HG02943 (cell line): Measurements from ENCODE around the gene NQO2.
"Not testable (repeated sequence)": the region's sequence is repeated elsewhere in the genome, so short reads cannot be mapped to it uniquely, and the experiment has no call there.

Experiments used
- ATAC-seq: cut with Tn5 transposase; IDR thresholded peaks from one replicate; pipeline ENCODE4 v1.9.1; 2021; ENCODE audit warnings: mild to moderate bottlenecking, low read depth, moderate library complexity; ENCODE audit not compliant: unreplicated experiment

Gene NQO2

DNA sequence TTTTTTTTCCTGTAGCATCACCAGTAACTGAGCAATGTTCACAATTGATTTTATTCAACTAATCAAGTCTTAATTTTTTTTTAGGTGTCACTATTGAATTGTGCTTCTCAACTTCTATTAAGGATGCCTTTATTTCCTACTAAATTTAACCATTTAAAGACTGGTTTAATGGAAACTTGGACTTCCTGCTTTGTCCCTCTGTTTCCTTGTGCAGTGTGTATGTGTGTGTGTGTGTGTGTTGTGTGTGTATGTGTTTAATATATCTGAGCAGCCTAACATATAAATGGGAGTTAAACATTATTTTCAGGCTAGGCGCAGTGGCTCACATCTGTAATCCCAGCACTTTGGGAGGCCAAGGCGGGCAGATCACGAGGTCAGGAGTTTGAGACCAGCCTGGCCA is 30.1 kb upstream of the NQO2 start:
- no peak for ATAC-seq

DNA sequence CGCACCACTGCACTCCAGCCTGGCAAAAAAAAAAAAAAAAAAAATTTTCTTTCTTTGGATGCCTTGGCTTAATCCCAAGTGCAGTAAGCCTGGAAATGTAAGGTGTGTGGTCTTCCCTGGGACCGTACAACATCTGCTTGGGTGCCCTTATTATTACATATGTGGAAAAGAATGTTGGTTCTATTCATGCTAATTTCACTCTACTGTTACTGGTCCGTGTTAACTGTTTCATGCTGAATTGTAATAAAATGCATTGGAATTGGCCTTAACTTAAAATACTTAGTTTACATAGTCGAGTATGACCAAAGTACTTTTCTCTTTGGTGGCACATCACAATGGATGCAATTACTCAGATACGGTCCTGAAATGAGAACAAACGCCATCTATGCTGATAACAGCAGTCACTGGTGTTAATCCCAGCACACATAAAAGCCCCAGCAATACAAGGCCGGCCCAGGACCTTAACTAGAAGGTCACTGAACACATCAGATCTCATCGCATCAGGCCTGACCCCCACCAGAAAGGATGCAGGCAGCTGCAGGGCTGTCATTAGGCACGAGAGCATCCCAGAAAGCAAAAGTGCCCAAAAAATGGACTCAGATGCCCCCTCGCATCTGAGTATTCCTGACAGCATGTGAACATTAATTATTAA is 29.5 kb upstream of the NQO2 start:
- ATAC-seq, result no peak

DNA sequence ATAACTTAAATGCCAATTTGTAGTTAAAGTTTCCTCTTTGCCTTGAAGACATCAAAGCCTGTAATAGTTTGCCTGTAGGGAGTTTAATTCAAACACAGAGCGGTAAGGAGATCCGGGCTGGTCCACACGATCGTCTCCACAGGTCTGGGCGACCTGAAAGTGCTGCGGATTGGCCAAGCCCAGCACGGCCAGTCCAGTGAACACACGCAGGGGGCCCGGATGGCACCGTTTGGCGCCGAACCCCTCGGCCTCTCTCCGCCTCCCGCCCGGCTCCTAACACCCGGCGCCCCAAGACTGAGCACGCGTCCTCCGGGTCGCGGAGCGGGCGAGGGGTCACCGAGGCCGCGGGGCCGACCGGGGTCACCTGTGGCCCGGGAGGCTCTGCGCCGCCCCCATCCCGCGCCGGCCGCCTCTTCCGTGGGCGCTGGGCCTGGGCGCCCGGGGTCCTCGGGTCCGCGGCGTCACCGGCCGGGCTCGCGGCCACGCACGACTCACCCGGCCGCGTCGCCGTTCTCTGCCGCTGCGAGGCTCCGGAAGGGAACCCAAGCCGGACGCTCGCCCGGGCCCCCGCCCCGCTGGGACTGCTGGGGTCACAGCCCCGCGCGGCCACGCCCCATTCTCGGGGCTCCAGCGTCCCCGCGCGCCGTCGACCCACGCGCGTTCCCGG is 28.8 kb upstream of the NQO2 start:
- no peak for ATAC-seq

DNA sequence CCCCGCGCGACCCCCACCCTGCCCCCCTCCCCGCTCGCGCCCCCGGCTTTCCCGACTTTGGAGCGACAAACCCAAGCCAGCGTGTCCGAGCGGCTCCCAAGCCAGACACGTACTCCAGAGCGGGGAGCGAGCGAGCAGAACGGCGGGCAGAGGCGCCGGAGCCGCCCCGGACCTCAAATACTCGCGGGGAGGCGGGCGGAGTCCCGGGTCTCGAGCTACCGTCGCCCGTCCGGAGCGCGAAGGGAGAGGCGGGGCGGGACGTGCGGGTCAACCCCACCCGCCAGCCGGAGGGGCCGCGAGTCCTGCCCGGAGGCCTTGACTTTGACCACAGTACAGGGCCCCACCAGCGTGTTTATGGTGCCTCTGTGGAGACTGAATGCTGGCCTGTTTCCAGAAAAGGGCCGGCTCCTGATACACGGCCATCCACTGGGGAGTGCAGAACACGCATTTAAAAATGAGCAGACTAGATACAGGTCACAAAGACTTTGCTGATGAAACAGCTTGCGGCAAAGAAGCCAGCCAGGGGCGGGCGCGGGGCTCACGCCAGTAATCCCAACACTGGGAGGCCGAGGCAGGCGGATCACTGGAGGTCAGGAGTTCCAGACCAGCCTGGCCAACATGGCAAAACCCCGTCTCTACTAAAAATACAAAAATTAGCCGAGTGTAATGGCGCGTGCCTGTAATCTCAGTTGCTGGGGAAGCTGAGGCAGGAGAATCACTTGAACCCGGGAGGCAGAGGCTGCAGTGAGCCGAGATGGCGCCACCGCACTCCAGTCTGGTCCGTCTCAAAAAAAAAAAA is 28.1 kb upstream of the NQO2 start, which contains the start of gene SERPINB6:
SERPINB6 (minus strand) TSS at position 148 of the 799 bp plus-strand sequence. CDS start 12,235 bp downstream, outside the sequence.
- no peak for ATAC-seq

DNA sequence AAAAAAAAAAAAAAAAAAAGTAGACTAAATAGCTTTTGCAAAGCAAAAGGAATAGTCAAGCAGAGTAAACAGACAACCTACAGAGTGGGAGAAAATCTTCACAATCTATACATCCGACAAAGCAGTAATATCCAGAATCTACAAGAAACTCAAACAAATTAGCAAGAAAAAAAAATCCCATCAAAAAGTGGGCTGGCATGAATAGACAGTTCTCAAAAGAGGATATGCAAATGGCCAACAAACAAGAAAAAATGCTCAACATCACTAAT is 27.5 kb upstream of the NQO2 start:
- ATAC-seq, result not testable (repeated sequence)

DNA sequence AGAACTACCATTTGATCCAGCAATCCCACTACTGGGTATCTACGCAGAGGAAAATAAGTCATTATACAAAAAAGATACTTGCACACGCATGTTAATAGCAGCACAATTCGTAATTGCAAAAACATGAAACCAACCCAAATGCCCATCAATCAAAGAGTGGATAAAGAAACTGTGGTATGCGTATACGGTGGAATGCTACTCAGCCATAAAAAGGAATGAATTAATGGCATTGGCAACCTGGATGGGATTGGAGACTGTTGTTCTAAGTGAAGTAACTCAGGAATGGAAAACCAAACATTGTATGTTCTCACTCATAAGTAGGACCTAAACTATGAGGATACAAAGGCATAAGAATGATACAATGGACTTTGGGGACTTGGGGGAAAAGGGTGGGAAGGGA is 27.0 kb upstream of the NQO2 start:
- ATAC-seq, result not testable (repeated sequence)

DNA sequence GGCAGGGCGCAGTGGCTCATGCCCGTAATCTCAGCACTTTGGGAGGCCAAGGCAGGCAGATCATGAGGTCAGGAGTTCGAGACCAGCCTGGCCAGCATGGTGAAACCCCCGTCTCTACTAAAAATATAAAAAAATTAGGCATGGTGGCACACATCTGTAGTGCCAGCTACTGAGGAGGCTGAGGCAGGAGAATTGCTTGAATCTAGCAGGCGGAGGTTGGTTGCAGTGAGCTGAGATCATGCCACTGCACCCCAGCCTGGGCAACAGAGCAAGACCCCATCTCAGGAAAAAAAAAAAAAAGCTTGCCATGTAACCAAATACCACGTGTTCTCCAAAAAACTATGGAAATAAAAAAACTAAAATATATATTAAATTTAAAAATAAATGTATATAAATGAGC is 26.5 kb upstream of the NQO2 start:
- ATAC-seq, result not testable (repeated sequence)

DNA sequence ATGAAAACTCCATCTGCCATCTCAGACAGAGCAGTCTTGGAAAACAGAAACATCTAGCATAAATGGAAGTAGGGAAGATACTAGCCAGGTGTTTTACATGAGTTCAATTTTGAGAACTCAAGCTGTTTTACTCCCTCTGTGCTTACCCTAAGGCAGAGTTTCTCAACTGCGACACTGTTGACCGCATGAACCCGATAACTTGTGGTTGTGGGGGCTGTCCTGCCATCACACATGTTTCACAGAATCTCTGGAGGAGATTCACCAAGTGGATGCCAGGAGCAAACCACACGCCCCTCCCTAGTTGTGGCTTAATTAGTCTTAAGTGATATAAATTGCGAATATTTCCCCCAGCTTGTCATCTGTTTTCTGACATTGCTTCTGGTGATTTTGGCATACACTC is 26.0 kb upstream of the NQO2 start:
- ATAC-seq, result no peak

DNA sequence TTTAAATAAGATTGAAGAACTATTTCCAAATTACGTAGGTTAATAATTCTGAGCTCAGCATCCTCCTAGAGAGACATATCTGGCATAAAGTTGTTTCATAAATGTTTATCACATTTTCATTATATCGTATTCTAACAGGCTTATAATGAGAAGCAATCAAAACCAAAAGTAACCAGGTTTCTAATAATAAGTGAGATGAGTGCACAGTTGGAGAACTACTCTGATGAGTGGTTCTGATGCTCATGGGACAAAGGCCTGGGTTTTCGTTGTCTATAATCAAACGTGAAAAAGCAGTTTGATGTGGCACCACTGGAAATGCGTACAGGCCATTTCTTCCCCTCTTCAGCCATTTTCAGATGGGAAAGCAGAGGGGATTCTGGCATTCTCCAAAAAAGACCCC is 23.6 kb upstream of the NQO2 start:
- ATAC-seq, result no peak

DNA sequence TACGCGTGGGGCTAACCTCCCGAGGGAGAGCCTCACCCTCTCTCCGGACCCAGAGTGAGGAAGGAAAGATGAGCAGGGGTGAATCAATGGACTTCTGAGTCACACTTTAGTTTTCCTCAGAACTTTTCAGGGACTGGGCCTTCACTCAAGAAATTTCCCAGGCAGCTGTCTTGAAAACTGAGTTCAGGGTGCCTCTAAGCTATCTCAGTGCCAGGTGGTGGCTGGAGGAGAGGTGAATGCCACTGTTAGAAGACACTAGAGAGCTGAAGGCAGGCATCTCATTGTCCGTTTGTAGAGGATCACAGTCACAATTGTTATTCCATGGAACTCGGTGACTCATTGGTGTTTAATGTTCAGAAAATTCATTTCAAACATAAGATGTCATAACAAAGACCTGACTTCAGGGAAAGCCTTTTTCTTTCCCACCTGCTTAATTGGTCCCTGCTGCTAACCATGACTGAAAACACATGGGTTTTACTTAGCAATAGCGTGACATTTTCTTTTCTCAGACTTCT is 23.1 kb upstream of the NQO2 start:
- ATAC-seq, result no peak

DNA sequence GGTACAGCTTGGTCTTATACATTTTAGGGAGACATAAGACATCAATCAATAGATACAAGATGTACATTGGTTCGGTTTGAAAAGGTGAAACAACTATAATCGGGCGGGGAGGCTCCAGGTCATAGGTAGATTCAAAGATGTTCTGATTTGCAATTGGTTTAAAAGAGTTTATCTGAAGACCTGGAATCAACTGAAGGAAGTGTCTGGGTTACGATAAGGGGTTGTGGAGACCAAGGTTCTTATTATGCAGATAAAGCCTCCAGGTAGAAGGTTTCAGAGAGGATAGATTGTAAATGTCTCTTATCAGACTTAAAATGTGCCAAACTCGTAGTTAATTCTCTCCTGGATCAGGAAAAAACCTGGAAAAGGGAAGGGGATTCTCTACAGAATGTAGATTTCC is 22.4 kb upstream of the NQO2 start:
- ATAC-seq, result no peak

DNA sequence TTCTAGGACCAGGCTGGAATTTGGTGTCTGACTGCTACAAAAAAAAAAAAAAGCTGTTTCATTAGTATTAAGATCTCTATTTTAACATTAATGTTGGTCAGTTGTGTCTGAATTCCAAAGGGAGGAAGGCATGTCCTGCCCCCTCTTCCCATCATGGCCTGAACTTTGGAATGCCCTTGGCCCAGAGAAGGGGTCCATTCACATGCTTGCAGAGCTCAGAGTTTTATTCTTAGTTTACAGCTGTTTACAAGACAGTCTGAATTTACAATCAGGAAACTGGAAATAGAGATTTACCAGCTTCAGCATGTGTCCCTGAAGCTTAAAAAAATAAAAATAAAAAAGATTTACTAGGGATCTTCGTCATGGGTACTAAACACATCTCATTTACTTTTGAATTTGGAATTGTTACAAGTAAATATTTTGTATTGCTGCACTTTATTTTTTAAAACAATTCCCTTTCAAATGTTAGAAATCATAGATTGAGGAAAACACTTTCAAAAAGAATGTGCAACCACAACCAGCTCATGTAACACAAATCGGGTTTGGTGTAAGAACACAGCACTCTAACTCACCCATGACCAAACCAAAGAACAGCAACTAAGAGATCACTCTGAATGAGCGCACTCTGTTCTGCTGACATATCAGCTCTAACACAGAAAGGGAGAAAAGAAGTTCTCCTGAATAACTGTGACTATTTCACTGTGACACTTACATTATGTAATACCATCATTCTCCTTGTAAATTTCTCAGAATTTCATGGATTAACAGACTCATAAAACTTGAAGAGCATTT is 21.7 kb upstream of the NQO2 start:
- no peak for ATAC-seq

DNA sequence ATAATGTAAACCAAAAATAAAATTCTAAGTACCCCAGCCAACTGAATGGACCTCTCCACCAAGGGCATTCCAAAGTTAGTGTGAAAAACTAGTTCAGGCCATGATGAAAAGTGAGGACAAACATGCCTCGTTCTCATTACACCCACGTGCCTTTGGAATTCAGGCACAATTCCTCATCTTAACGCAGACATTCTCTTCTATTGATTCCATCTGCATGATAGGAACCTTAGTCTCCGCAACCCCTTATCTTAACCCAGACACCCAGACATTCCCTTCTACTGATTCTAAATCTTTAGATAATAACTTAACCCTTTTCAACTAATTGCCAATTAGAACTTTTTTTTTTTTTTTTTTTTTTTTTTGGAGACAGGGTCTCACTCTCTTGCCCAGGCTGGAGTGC is 20.8 kb upstream of the NQO2 start:
- ATAC-seq, result no peak

DNA sequence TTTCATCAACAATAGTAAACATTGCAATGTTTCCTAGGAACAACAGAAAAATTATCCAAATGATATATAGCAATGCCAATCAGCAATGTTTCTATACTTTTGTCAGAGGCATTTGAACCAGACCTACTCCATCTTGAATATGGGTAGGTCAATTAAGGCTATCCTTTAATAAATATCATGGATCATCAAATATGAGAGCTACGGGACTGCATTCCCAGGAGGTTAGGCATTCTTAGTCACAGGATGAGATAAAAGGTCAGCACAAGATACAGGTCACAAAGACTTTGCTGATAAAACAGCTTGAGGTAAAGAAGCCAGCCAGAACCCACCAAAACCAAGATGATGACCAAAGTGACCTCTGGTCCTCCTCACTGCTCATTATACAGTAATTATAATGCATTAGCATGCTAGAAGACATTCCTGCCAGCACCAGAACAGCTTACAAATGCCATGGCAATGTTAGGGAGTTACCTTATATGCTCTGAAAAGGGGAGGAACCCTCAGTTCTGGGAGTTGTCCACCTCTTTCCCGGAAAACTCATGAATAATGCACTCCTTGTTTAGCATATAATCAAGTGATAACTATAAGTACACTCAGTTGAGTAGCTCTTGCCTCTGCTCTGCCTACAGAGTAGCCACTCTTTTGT is 19.8 kb upstream of the NQO2 start:
- no peak for ATAC-seq

DNA sequence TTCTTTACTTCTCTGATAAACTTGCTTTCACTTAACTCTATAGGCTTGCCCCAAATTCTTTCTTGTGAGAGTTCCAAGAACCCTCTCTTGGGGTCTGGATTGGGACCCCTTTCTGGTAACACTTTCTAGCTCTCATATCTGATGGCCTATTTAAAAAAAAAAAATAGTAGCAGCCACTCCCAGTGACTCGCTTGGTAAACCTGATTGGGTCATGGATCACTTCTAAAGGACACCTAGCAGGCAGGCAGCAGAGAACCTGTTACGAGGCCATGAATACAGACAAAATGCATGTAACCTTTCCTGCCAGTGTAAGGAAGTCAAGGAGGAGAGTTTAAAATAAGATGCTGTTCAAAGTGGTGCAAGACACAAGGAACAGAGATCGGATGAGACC is 19.2 kb upstream of the NQO2 start:
- ATAC-seq, result no peak

DNA sequence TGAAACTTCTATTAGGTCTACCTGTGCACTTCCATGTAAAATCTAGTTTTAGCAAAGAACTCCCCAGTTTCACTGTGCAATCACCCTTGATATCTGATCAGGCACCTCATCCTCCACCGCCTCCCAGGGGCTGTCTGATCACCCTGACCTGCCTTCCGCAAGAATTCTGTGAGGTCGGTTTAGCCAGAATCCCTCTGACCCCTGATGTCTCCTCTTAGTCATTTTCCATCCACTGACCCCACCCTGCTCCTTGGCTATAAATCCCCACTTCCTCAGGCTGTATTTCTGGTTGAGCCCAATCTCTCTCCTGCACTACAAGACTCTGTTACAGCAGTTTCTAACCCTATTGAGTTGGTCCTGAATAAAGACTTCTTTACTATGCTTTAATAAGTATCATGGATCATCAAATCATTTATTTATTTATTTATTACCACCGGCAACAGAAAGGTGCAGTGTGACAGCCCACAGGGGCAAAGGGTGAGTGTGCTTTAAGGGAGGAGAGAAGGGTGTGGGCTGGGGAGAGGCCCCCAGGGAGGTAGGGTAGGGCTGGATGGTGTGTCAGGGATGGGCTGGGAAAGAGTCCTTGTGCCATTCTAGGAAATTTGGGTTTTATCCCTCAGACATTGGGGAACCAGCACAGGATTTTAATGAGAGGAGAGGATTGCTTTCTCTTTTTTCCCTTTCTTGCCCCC is 17.1 kb upstream of the NQO2 start:
- ATAC-seq, result no peak

DNA sequence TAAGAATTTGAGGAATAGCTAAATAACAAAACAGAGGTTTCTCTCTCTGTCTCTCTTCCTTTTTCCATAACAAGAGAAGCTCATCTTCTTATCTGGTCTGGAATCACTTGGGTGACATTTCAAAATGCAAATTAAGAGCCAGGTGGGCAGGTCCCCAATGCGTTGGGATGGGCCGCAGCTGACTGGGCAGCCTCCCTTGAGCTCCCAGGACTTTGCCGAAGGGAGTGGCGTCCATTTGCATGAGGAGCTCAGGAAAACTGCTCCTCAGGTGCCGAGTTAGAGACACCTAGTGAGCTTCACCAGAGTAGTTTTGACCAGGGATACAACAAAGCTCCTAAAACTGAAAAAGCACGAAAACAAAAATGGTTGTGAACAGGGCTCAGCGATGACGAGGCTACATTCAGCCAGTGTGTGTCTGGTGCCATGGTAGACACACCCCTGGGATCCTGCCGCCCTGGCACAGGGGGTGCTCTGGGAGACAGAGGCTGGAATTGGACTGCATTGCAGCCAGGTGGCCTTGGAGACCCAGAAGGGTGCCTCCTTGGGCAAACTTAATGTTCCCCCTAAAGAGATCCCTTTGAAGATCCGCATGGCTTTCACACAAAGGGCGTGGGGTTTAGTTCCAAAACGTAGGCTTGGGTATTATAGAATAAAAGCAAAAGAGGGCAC is 14.8 kb upstream of the NQO2 start:
- no peak for ATAC-seq

DNA sequence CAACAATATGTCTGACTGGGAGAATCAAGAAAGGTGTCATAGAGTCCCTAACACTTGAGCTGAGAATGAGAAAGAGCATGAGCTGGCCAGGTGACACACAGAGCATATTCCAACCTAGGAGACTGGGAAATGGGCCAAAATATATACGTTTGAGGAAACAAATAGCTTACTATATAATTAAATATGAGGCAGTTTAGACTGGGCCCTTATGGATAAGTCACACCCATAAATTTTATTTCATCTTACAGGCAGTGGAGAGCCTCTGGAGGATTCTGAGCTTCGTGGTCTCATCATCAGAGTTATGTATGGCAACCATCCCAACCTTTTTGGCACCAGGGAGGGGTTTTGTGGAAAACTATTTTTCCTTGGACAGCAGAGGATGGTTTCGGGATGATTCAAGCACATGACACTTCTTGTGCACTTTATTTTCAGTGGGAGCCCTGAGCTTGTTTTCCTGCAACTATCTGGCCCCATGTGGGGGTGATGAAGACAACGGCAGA is 12.9 kb upstream of the NQO2 start:
- no peak for ATAC-seq

DNA sequence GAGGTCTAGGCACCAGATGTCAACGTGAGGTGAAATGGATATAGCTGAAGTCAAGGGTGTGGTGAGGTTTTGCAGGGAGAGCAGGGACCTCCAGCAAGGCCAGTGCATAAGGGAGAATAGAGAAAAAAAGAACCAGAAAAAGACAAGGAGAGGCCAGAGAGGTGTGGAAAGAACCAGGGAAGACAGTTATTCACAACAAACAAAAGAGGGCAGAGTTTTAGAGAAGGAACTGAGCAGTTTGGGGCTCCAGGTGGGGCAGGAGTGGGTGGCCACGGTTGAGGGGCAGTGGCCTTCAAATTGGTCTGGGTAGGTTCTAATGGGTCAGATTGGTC is 11.6 kb upstream of the NQO2 start:
- no peak for ATAC-seq
